HG02840 (cell line): ENCODE data around the gene PEX13.
"Not testable (repeated sequence)": the region's sequence is repeated elsewhere in the genome, so short reads cannot be mapped to it uniquely, and the experiment has no call there.

ENCODE experiments used
- ATAC-seq: cut with Tn5 transposase; IDR thresholded peaks from one replicate; pipeline ENCODE4 v1.9.1; 2021; ENCODE audit warnings: mild to moderate bottlenecking, moderate library complexity, moderate number of reproducible peaks; ENCODE audit not compliant: unreplicated experiment, low FRiP score

The PEX13 gene

GRCh38 chr2:61017556-61018317, at the start of gene PEX13, which contains the start of gene PUS10:
TSS of gene PEX13 (plus strand) at chr2:61017720. CDS start at chr2:61017760, 40 bp downstream.
TSS of gene PUS10 (minus strand) at chr2:61018255. CDS start at chr2:61011890, 6,365 bp downstream.
- ATAC-seq: peak; percentile 82

- ATAC-seq: no peak
Measured at GRCh38 chr2:60972889-60973656, 44.4 kb upstream of the PEX13 start.

DNA sequence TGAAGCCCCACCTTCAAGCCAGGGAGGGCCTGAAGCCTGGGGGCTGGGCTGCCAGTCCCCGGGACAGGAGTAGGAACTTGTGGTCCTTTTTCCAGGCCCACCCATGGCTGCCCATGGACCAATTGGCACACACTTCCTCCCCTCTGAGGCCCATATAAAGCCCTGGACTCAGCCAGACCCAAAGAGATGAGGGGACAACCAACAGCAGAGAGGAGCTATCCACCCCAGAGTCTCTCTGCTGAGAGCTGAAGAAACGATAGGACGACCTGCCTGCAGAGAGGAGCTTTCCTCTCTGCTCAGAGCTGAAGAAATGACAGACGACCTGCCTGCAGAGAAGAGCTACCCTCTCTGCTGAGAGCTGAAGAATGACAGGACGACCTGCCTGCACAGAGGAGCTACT, 43.8 kb upstream of the PEX13 start:
- ATAC-seq: no peak

- no peak for ATAC-seq
Measured at GRCh38 chr2:60974652-60975051, 42.9 kb upstream of the PEX13 start.

DNA sequence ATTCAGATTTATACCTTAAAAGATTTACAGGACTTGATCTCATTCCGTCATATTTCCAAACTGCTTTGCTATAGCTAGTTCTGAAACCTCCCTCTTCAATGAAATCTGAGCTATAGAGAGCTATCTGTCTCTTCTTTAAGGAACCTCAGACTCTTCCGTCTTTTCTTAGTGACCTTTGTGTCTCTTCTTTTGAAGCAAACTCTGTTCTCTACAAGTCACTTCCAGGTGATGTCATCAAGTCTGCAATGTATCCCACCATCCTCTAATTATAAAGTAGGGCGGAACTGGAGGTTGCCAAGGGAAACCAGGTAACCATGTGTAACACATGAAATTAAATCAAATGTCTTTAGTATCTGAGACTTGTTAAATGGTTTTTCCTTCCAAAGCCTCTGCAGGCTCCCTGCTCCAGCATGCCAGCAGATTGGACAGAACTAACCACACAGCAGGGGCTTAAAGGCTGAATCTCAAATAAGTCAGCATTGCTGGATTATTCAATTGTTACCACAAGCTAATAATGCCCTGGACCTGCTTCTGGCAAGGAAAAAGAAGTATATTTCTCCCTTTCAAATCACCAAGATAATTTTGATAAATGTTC, 41.2 kb upstream of the PEX13 start:
- no peak for ATAC-seq

DNA sequence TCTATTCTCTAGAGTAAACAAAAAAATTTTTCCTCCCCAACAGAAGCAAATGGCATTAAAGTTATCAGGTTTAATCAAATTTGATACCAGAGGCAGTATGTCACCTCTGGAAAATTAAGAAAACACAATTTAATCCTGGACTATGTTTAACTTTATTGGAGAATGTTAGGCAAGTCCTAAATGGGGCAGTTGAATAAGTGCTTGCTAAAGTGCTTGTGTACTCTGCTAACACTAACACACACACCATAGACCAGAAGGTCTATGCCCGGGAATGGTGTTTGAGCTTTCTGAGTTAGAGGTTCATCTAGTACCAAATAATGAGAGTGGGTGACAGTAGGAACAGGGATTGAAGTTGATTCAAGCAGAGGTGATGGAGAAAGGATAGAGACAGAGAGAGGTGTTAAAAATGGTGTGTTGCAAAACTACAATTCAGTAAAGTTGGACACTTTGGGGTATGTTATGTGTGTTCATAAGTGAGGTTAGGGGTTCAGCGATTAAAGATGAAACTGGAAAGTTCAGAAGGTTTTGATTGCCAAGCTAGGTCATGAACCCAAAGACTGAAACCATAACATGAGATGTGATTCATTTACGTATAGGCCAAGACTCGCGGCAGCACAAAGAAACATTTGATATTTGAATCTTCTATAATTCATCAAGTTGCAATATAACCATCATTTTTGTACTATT, 40.5 kb upstream of the PEX13 start:
- peak; percentile 61 for ATAC-seq

- ATAC-seq: no peak
Measured at GRCh38 chr2:60977562-60977895, 40.0 kb upstream of the PEX13 start.

DNA sequence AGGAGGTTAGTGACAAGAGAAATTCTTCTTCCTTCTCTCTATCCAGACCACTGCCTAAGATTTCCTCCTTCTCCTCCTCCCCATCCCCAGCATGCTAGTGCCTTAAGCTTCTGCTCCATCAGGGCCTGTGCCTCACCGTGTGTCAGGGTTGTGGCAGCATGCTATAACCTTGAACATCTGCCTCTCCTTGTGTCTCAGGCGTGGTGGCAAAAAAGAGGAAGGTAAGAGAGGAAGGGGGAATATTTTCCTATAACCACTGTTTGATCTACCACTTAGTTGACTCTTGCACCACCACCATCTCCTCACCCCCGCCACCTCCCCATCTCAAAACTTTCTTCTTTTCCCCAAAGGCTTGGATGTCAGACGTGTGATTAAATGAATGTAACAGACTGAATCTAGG, 38.3 kb upstream of the PEX13 start:
- no peak for ATAC-seq

DNA sequence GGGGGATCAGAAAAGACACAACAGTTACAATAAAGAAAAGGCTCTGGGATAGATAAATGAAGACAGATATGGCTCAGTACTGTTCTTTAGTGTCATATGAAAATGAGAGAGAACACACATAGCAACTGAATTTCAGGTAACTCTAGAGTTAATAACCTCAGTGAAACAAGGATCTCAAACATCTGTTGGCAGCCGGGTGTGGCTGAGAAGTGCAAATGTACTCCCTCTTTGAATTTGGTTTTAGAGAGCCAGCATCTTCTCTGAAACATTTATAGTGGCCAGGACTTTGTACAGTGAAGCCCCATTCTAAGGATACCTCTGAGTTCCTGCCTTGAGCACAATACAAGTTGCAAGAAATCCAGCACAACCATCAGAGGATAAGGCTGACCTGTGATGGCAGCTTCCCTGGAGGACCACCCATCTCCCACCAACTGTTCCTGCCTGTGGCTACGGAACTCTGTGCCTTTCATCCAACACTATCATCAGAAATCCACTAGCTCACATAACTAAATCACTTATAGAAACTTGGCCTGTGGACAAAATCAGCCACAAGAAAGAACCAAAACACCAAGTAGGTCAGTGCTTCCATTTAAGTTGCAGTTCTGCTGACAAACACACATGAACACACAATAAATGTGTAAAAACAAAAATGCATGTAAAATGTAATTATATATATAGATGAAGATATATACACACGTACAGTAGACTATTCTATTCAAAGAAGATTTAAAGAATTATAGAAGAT, 37.3 kb upstream of the PEX13 start:
- ATAC-seq: no peak

- not testable (repeated sequence) for ATAC-seq
Measured at GRCh38 chr2:60982066-60982465, 35.5 kb upstream of the PEX13 start.

- no peak for ATAC-seq
Measured at GRCh38 chr2:60984720-60985119, 32.8 kb upstream of the PEX13 start.

GRCh38 chr2:60987041-60987440, 30.5 kb upstream of the PEX13 start:
- no peak for ATAC-seq

GRCh38 chr2:60987656-60988055, 29.9 kb upstream of the PEX13 start:
- not testable (repeated sequence) for ATAC-seq

GRCh38 chr2:60989259-60989658, 28.3 kb upstream of the PEX13 start:
- ATAC-seq: no peak

- no peak for ATAC-seq
Measured at GRCh38 chr2:60991644-60992043, 25.9 kb upstream of the PEX13 start.

DNA sequence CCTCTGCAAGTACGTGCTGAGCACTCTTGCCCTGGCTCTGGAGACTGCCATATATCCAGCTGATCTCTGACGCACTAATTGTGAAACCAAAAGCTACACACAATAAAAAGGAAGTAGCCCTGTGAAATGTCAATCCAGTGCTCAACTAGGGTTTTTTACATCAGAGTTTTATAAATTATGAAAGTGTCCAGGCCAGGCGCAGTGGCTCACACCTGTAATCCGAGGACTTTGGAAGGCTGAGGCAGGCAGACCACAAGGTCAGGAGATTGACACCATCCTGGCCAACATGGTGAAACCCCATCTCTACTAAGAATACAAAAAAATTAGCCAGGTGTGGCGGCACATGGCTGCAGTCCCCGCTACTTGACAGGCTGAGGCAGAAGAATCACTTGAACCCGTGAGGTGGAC, 24.5 kb upstream of the PEX13 start:
- peak; percentile 95 for ATAC-seq

DNA sequence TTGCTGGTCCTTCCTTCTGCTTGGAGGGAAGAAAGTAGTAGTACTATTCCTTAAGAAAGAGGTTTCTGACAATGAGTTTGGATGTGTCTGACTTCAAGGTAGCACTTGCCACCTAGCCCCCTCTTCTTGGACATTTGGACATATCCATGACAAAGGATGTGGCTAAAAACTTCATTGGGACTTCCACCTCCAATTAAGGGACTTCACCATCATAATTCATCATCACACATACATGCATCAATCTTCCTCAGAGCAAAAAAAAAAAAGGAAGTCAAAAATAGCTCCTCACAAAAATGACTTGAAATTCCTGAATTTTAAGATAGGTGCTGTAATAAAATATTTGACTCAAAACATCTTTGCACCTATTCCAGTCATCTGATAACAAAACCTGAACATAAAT, 23.4 kb upstream of the PEX13 start:
- no peak for ATAC-seq

DNA sequence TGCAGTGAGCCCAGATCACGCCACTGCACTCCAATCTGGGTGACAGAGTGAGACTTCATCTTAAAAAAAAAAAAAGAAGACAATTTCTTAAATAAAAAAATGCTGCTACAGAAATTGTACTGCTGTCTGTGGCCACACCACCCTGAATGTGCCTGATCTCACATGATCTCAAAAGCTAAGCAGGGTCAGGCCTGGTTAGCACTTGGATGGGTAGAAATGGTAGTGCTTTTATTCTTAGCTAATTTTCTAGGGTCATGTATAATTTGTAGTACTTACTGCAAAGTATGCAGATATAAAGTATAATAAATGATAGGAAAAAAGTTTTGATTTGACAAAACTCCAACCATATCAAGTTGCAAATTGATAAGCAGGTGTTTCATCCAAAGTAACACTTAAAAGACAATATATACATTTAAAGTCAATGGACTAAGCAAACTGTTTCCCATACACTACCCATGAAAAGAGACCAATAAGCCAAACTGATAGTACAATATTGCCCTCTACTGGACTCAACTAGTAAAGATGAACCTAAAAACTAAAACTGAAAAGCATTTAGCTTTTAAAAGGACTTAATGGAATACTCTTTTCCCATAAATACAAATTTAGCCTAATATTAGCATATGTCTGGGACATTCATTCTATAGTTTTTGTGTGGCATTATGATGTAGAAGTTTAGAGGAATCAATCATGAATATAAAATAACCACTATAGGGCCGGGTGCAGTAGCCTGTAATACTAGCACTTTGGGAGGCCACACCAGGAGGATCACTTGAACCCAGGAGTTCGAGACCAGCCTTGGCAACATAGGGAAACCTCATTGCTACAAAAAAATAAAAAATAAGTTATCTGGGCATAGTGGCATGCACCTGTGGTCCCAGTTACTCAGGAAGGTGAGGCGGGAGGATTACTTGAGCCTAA, 18.6 kb upstream of the PEX13 start:
- no peak for ATAC-seq

GRCh38 chr2:61005736-61006135, 11.8 kb upstream of the PEX13 start:
- ATAC-seq: no peak
